Spleen (tissue), 11 donors: Measurements from ENCODE around the gene PCNX4. TPM values are rescaled to one million over a fixed set of nuclear protein-coding genes. Genes with fewer than 3 reads are reported as not detected.

ENCODE experiments used
- DNase-seq: peaks from one replicate; pipeline ENCODE4 v3.0.0-alpha.2; 2020
- H3K27ac ChIP-seq, 8 donors: fragments of 200-600 bp; sonication (generic) in 7 of 8; 1 replicate in 4 of 8; 2 replicates in 4 of 8; pipeline versions ENCODE4 v1.5.0 to v1.8.0; 2016 to 2021; ENCODE audit warnings: inconsistent platforms in 4 of 8, mild to moderate bottlenecking in 4 of 8, moderate library complexity in 1 of 8
- H3K27me3 ChIP-seq, 7 donors: fragments of 200-600 bp; sonication (generic) in 6 of 7; replicated peaks in 1 of 7; 1 replicate in 4 of 7; 2 replicates in 3 of 7; pipeline versions ENCODE4 v1.5.0 to v1.8.0; 2016 to 2021; ENCODE audit warnings: inconsistent platforms in 3 of 7, mild to moderate bottlenecking in 1 of 7
- H3K36me3 ChIP-seq, 6 donors: fragments of 200-600 bp; sonication (generic) in 5 of 6; 1 replicate in 4 of 6; 2 replicates in 2 of 6; pipeline versions ENCODE4 v1.5.0 to v1.8.0; 2016 to 2021; ENCODE audit warnings: inconsistent platforms in 2 of 6
- H3K4me1 ChIP-seq, 6 donors: fragments of 200-600 bp; sonication (generic) in 5 of 6; 1 replicate in 3 of 6; 2 replicates in 3 of 6; pipeline versions ENCODE4 v1.5.0 to v1.8.0; 2016 to 2021; ENCODE audit warnings: inconsistent platforms in 3 of 6
- H3K4me3 ChIP-seq, 8 donors: fragments of 200-600 bp; sonication (generic) in 7 of 8; 1 replicate in 4 of 8; 2 replicates in 4 of 8; pipeline versions ENCODE4 v1.5.0 to v1.8.0; 2016 to 2021; ENCODE audit warnings: inconsistent platforms in 4 of 8, mild to moderate bottlenecking in 4 of 8, moderate library complexity in 2 of 8
- H3K9me3 ChIP-seq, 8 donors: fragments of 200-600 bp; sonication (generic) in 7 of 8; 1 replicate in 4 of 8; 2 replicates in 4 of 8; pipeline versions ENCODE4 v1.5.0 to v1.8.0; 2016 to 2021; ENCODE audit warnings: inconsistent platforms in 4 of 8
- CTCF ChIP-seq, 11 experiments: fragments of 200-600 bp in 7 of 11; fragments of 450-650 bp in 4 of 11; sonication (generic) in 4 of 11; IDR thresholded peaks in 8 of 11; conservative IDR thresholded peaks in 3 of 11; 1 replicate in 7 of 11; 2 replicates in 4 of 11; pipeline versions ENCODE4 v1.4.0 to v1.8.0; 2016 to 2021; ENCODE audit warnings: antibody characterized with exemption in 11 of 11, inconsistent platforms in 4 of 11, mild to moderate bottlenecking in 1 of 11
- POLR2A ChIP-seq, 3 donors: fragments of 450-650 bp; IDR thresholded peaks; one replicate each; pipeline ENCODE4 v1.5.1; 2017; ENCODE audit warnings: antibody characterized with exemption in 3 of 3, mild to moderate bottlenecking in 1 of 3
- POLR2AphosphoS5 ChIP-seq, 3 donors: sonication (generic); formaldehyde crosslinking; IDR thresholded peaks; one replicate each; pipeline ENCODE4 v1.5.1; 2017; ENCODE audit warnings: antibody characterized with exemption in 3 of 3
- WGBS, 5 donors: extraction: QIAGEN DNeasy Blood & Tissue Kit in 3 of 5; methylation state at CpG; one replicate each; pipeline versions ENCODE4 v1.1.5 to v1.1.7; 2013 to 2018; 5-methylcytosine and 5-hydroxymethylcytosine counted together
- intact Hi-C: fragments of 100-400 bp; cut with DNase I; formaldehyde crosslinking; loops from one replicate; pipeline ENCODE4 v1.15.0; 2023; ENCODE audit warnings: low total_unique reads
- polyA plus RNA-seq, 3 donors: library from polyadenylated mRNA; stranded (reverse); fragments of 200-250 nt; gene quantifications; one replicate each; pipeline ENCODE4 v1.2.1, GENCODE V29; 2013
- total RNA-seq, 7 donors: library from RNA; depleted of rRNA in 3 of 7; stranded (reverse); fragments of >200 nt in 3 of 7; fragmentation: NEBNext Ultra II Directional in 4 of 7; extraction: Animal tissue kit (Norgen Biotek cat#: 25700) in 4 of 7; gene quantifications; one replicate each; pipeline versions ENCODE4 v1.1.0 to v1.2.1, GENCODE V29; 2016 to 2021
- donor health status: healthy with polysubstance abuse.
- donor health status: DM: no; HTN: no; CAD: no; lungs with moderate emphysema.
- donor health status: DM: no; HTN: no; CAD: no.
- donor health status: Bipolar disorder and iron deficiency.
- donor health status: healthy.
- donor health status: DM: no; HTN: no; CAD: no.
- donor health status: DM: yes; HTN: yes; CAD: no.

Gene PCNX4
- total and polyA plus RNA-seq, 10 donors: 11.5 to 102 (median 41.2) TPM

- H3K27ac ChIP-seq: no peak overlapping the region
- DNase-seq: no peak
- peaks cover 0 to 7% (median 4%) of the 10 kb centered on the region in 6 donors for H3K4me1 ChIP-seq
- TF ChIP-seq CTCF (IDR thresholded peaks at IDR 0.05 in 8 of 11, conservative IDR thresholded peaks at IDR 0.05 in 3 of 11): no peak
- TF ChIP-seq POLR2A (IDR thresholded peaks at IDR 0.05): no peak
- no peak for TF ChIP-seq POLR2AphosphoS5 (IDR thresholded peaks at IDR 0.05)
- H3K36me3 ChIP-seq: no peaks in the 10 kb centered on the region
- no peaks in the 10 kb centered on the region for H3K27me3 ChIP-seq
- 86 to 97% (median 92%) methylated on average over 1 of the region's 1 CpG for WGBS, 5 donors
- intact Hi-C loops: loop anchor here (5.0 kb wide), 1 partner anchor 126 kb away; no protein-coding TSS in a partner anchor
- H3K9me3 ChIP-seq: no peaks in the 10 kb centered on the region
- no peak overlapping the region for H3K4me3 ChIP-seq
Measured at GRCh38 chr14:60188696-60189095, 97.0 kb downstream of the PCNX4 start.

- no peak for TF ChIP-seq POLR2A (IDR thresholded peaks at IDR 0.05)
- no peak for TF ChIP-seq CTCF (IDR thresholded peaks at IDR 0.05 in 8 of 11, conservative IDR thresholded peaks at IDR 0.05 in 3 of 11)
- no peak for TF ChIP-seq POLR2AphosphoS5 (IDR thresholded peaks at IDR 0.05)
- WGBS, 5 donors: 90 to 95% (median 92%) methylated on average over 4 of the region's 4 CpGs
- H3K27ac ChIP-seq: no peak overlapping the region
- intact Hi-C loops: loop anchor here (5.0 kb wide), 1 partner anchor 128 kb away; no protein-coding TSS in a partner anchor
- no peak for DNase-seq
- no peak overlapping the region for H3K4me3 ChIP-seq
- H3K36me3 ChIP-seq: no peaks in the 10 kb centered on the region
- no peaks in the 10 kb centered on the region for H3K4me1 ChIP-seq
- no peaks in the 10 kb centered on the region for H3K27me3 ChIP-seq
- H3K9me3 ChIP-seq: no peaks in the 10 kb centered on the region
Measured at GRCh38 chr14:60189923-60190840, 98.5 kb downstream of the PCNX4 start.

- DNase-seq: no peak
- no peak for TF ChIP-seq POLR2AphosphoS5 (IDR thresholded peaks at IDR 0.05)
- no peak for TF ChIP-seq POLR2A (IDR thresholded peaks at IDR 0.05)
- no peak for TF ChIP-seq CTCF (IDR thresholded peaks at IDR 0.05 in 8 of 11, conservative IDR thresholded peaks at IDR 0.05 in 3 of 11)
- WGBS, 5 donors: 85 to 94% (median 89%) methylated on average over 5 of the region's 5 CpGs
- Histone ChIP-seq H3K9me3 (peaks cover 0 to 20% (median 14%) of the 10 kb centered on the region in 8 donors), H3K27ac (no peak overlapping the region), H3K27me3 (no peaks in the 10 kb centered on the region), H3K4me3 (no peak overlapping the region), H3K36me3 (no peaks in the 10 kb centered on the region), H3K4me1 (no peaks in the 10 kb centered on the region)
- intact Hi-C loops: no loop called here
Measured at GRCh38 chr14:60195179-60195810, 103.6 kb downstream of the PCNX4 start.

GRCh38 chr14:60196291-60196690, 104.6 kb downstream of the PCNX4 start:
- H3K9me3 ChIP-seq: peaks cover 0 to 28% (median 14%) of the 10 kb centered on the region in 8 donors
- intact Hi-C loops: no loop called here

More at GRCh38 chr14:60196291-60196690, 104.6 kb downstream of the PCNX4 start:
- Histone ChIP-seq H3K4me3 (no peak overlapping the region), H3K4me1 (no peaks in the 10 kb centered on the region), H3K36me3 (no peaks in the 10 kb centered on the region), H3K27ac (no peak overlapping the region), H3K27me3 (no peaks in the 10 kb centered on the region)
- DNase-seq: no peak
- no peak for TF ChIP-seq CTCF (IDR thresholded peaks at IDR 0.05 in 8 of 11, conservative IDR thresholded peaks at IDR 0.05 in 3 of 11)
- TF ChIP-seq POLR2AphosphoS5 (IDR thresholded peaks at IDR 0.05): no peak
- TF ChIP-seq POLR2A (IDR thresholded peaks at IDR 0.05): no peak
- 19 to 33% (median 23%) methylated on average over 2 of the region's 2 CpGs for WGBS, 5 donors
